Colonic mucosa (tissue), 4 donors: ENCODE measurements around the gene GABARAPL2. TPM values are rescaled to one million over a fixed set of nuclear protein-coding genes. Genes with fewer than 3 reads are reported as not detected.

ENCODE experiments used
- DNase-seq: peaks from one replicate; pipeline ENCODE4 v3.0.0-alpha.2; 2020
- H3K27ac ChIP-seq: fragments of 200-600 bp; one replicate; pipeline ENCODE4 v1.8.0; 2021
- H3K27me3 ChIP-seq: fragments of 200-600 bp; one replicate; pipeline ENCODE4 v1.8.0; 2021
- H3K36me3 ChIP-seq: fragments of 200-600 bp; one replicate; pipeline ENCODE4 v1.8.0; 2021
- H3K4me1 ChIP-seq: fragments of 200-600 bp; one replicate; pipeline ENCODE4 v1.8.0; 2021; ENCODE audit warnings: mild to moderate bottlenecking
- H3K4me3 ChIP-seq: fragments of 200-600 bp; one replicate; pipeline ENCODE4 v1.8.0; 2021
- H3K9ac ChIP-seq, 2 donors: one replicate each; pipeline ENCODE4 v1.7.0; 2013; ENCODE audit warnings: control low read depth in 2 of 2, low read depth in 2 of 2, low read length in 2 of 2
- H3K9me3 ChIP-seq: fragments of 200-600 bp; one replicate; pipeline ENCODE4 v1.8.0; 2021
- intact Hi-C: fragments of 100-400 bp; cut with DNase I; formaldehyde crosslinking; loops from one replicate; pipeline ENCODE4 v1.14.1; 2022
- total RNA-seq, 2 donors: library from RNA; stranded (reverse); fragmentation: NEBNext Ultra II Directional in 1 of 2; extraction: Animal tissue kit (Norgen Biotek cat#: 25700) in 1 of 2; gene quantifications; one replicate each; pipeline ENCODE4 v1.2.1, GENCODE V29; 2021
- TF ChIP-seq, protein P1 (sequence below): fragments of 200-600 bp; IDR thresholded peaks from one replicate; pipeline ENCODE4 v1.8.0; 2022; ENCODE audit warnings: antibody characterized with exemption, mild to moderate bottlenecking
- donor health status: healthy.
- donor health status: DM: no; HTN: no; CAD: no.
- donor health status: DM: no; HTN: no; CAD: no.

GABARAPL2 gene
- total RNA-seq, 2 donors from 2014 or later: 73.5 to 111 TPM

DNA sequence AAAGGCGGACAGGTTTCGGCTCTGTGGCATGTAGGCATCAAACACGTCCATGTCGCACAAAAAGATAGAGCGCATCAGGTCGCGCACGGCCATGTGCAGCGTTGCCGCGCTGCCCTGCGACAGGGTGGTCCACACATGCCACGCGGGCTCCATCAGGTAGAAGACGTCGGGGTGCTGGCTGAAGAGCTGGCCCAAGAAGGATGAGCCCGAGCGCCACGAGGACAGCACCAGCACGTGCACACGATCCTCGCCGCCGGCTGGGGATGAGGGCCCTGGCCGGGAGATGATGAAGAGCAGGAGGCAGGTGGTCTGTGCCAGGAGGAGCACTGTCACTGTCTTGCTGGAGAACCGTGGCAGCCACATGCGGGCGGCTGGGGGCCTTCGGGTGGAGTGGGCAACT is 36.2 kb upstream of the GABARAPL2 start:
- H3K27me3 ChIP-seq: no peaks in the 10 kb centered on the region
- intact Hi-C loops: no loop called here
- no peak for DNase-seq
- no peaks in the 10 kb centered on the region for H3K36me3 ChIP-seq
- no peak overlapping the region for H3K4me3 ChIP-seq
- H3K9me3 ChIP-seq: no peaks in the 10 kb centered on the region
- TF ChIP-seq, protein P1, sequence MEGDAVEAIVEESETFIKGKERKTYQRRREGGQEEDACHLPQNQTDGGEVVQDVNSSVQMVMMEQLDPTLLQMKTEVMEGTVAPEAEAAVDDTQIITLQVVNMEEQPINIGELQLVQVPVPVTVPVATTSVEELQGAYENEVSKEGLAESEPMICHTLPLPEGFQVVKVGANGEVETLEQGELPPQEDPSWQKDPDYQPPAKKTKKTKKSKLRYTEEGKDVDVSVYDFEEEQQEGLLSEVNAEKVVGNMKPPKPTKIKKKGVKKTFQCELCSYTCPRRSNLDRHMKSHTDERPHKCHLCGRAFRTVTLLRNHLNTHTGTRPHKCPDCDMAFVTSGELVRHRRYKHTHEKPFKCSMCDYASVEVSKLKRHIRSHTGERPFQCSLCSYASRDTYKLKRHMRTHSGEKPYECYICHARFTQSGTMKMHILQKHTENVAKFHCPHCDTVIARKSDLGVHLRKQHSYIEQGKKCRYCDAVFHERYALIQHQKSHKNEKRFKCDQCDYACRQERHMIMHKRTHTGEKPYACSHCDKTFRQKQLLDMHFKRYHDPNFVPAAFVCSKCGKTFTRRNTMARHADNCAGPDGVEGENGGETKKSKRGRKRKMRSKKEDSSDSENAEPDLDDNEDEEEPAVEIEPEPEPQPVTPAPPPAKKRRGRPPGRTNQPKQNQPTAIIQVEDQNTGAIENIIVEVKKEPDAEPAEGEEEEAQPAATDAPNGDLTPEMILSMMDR: no peak
- H3K9ac ChIP-seq: no peak overlapping the region
- no peaks in the 10 kb centered on the region for H3K4me1 ChIP-seq
- H3K27ac ChIP-seq: no peak overlapping the region

DNA sequence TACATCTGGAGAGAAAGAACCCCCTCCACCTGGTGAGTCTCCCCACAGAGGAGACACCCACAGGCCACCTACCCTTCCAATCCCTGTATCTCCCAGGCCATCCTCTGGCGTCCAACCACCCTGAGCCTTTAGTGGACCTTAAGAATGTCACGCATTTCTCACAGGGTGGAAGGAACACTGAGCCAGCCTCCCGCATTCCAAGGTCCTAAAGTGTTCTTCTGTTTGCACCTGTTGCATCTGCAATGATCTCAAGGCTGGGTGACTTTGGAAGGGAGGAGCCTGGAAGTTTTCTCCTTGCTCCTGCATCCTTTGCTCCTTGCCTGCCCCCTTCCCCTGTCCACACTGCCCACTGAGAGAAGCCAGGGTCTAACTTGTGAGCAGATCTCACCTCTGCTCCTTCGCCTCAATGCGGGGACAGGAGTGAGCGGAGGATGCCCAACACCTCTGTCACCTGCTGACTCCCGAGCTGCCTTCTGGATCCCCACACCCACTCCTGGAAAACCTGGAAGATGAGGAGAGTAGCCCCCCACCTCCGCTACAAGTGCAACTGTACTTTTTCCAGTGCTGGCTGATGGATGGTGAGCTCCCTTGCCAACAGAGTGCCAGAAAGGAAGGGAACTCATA is 33.9 kb upstream of the GABARAPL2 start:
- no peaks in the 10 kb centered on the region for H3K4me1 ChIP-seq
- no peak overlapping the region for H3K4me3 ChIP-seq
- no peaks in the 10 kb centered on the region for H3K27me3 ChIP-seq
- TF ChIP-seq, protein P1: no peak
- no peak overlapping the region for H3K27ac ChIP-seq
- DNase-seq: no peak
- no peaks in the 10 kb centered on the region for H3K36me3 ChIP-seq
- H3K9me3 ChIP-seq: no peaks in the 10 kb centered on the region
- intact Hi-C loops: no loop called here
- no peak overlapping the region for H3K9ac ChIP-seq

DNA sequence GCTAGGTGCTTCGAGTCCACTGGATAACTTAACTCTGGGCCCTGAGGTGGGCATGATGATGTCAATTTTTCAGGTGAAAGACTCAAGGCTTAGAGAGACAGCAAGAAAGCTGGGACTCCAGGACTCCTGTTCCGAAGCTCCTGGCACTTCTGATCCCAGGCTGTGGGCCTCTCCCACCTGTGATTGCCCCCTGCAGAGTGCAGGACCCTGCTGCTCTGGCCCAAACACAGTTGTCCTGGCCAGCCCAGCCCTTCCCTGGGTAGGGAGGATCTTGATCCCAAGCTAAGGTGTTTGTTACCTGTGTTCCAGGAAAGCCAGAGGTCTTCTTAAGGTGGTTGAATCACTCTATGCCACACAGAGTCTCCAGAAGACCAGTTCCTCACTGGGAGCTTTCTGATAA is 33.4 kb upstream of the GABARAPL2 start:
- no peak for DNase-seq
- peak overlapping the region in 1 of 2 donors; percentile 32 for H3K9ac ChIP-seq
- H3K27me3 ChIP-seq: no peaks in the 10 kb centered on the region
- no peak overlapping the region for H3K4me3 ChIP-seq
- TF ChIP-seq, protein P1: no peak
- H3K4me1 ChIP-seq: no peaks in the 10 kb centered on the region
- intact Hi-C loops: no loop called here
- no peak overlapping the region for H3K27ac ChIP-seq
- no peaks in the 10 kb centered on the region for H3K36me3 ChIP-seq
- no peaks in the 10 kb centered on the region for H3K9me3 ChIP-seq

DNA sequence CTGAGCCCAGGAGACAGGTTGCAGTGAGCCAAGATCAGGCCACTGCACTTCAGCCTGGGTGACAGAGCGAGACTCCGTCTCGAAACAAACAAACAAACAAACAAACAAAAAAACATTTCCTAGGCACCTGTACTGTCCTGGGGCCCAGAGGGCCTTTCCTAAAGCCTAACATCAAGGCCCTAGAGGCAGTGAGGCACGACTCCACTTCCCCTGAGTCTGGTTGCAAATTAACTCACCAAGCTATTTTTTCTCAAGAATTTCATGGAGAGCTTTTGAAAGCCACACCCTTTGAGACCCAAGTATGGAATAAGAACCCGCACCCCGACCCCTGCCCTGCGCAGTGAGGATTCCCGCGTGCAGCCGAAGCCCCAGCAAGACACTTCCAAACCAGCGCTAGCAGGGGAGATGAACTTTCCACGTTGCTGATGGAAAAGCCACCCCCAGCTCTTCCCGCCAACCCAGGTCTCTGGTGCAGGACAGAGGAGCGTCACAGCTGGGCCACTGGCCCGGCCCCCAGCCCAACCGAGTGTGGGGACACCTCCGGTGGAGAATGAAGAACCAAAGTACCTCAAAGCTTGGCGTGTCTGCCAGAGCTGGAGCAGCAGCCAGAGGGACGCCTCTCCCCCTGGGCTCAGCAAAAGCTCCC is 31.5 kb upstream of the GABARAPL2 start:
- Histone ChIP-seq H3K27me3 (no peaks in the 10 kb centered on the region), H3K36me3 (no peaks in the 10 kb centered on the region), H3K4me1 (no peaks in the 10 kb centered on the region), H3K27ac (peak overlapping the region; percentile 65), H3K9me3 (no peaks in the 10 kb centered on the region), H3K4me3 (peak overlapping the region; percentile 44), H3K9ac (peak overlapping the region in 1 of 2 donors; percentile 87)
- no peak for DNase-seq
- intact Hi-C loops: no loop called here
- TF ChIP-seq, protein P1: no peak

DNA sequence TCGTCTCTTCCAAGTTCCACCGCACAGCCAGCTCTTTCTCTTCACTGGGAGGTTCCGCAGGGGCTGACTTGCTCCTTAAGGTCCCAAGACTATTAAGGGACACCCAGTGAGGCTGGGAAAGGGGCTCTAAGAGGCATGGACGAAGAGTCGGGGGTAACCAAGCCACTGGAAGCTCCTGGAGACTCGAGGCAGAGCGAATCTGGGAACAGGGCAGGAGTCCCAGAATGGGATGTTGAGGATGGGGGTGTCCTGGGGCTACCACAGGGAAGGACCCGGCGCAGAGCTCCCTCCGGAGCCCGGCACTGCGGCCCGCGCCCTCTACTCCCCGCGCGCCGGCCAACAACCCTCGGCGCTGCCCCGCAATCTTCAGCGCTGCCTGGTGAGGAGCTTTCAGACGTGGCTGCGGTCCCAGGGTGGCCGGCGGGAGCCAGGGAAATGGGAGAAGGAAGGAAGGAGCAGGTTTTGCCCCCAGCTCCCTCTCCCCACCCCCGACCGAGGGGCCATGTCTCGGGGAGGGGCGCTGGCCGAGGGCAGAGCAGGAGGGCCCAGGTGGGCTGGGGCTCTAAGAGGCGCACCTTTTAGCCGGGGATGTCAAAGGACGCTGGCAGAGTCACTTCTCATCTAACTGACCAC is 30.9 kb upstream of the GABARAPL2 start:
- no peak for DNase-seq
- Histone ChIP-seq H3K36me3 (no peaks in the 10 kb centered on the region), H3K27me3 (no peaks in the 10 kb centered on the region), H3K4me1 (no peaks in the 10 kb centered on the region), H3K9me3 (no peaks in the 10 kb centered on the region), H3K4me3 (peak overlapping the region; percentile 44), H3K27ac (peak overlapping the region; percentile 65), H3K9ac (peak overlapping the region; percentile 24 to 87)
- intact Hi-C loops: no loop called here
- TF ChIP-seq, protein P1: no peak
